Tibial nerve (tissue), 4 donors: ENCODE measurements around the gene AFAP1L1.

ENCODE experiments used
- EP300 ChIP-seq, 2 donors: sonication (generic); formaldehyde crosslinking; IDR thresholded peaks; one replicate each; pipeline ENCODE4 v1.6.1; 2017; ENCODE audit warnings: antibody characterized with exemption in 2 of 2, mild to moderate bottlenecking in 1 of 2
- POLR2A ChIP-seq, 2 donors: fragments of 450-650 bp; IDR thresholded peaks; one replicate each; pipeline ENCODE4 v1.6.1; 2017; ENCODE audit warnings: antibody characterized with exemption in 2 of 2, mild to moderate bottlenecking in 2 of 2, moderate library complexity in 2 of 2
- TF ChIP-seq, protein P1 (sequence below), 5 experiments: fragments of 200-600 bp in 3 of 5; fragments of 450-650 bp in 2 of 5; sonication (generic) in 3 of 5; IDR thresholded peaks; one replicate each; pipeline ENCODE4 v1.5.1; 2016 to 2019; ENCODE audit warnings: antibody characterized with exemption in 5 of 5, mild to moderate bottlenecking in 3 of 5, moderate library complexity in 2 of 5

GRCh38 chr5:149223081-149223848 lies 48.4 kb upstream of the AFAP1L1 start:
- TF ChIP-seq, protein P1, sequence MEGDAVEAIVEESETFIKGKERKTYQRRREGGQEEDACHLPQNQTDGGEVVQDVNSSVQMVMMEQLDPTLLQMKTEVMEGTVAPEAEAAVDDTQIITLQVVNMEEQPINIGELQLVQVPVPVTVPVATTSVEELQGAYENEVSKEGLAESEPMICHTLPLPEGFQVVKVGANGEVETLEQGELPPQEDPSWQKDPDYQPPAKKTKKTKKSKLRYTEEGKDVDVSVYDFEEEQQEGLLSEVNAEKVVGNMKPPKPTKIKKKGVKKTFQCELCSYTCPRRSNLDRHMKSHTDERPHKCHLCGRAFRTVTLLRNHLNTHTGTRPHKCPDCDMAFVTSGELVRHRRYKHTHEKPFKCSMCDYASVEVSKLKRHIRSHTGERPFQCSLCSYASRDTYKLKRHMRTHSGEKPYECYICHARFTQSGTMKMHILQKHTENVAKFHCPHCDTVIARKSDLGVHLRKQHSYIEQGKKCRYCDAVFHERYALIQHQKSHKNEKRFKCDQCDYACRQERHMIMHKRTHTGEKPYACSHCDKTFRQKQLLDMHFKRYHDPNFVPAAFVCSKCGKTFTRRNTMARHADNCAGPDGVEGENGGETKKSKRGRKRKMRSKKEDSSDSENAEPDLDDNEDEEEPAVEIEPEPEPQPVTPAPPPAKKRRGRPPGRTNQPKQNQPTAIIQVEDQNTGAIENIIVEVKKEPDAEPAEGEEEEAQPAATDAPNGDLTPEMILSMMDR (IDR thresholded peaks at IDR 0.05): peak in 1 of 5 experiments; percentile 13
- TF ChIP-seq POLR2A (IDR thresholded peaks at IDR 0.05) (no peak), EP300 (IDR thresholded peaks at IDR 0.05) (peak in 1 of 2 donors; percentile 41)
